ENCODE results near the gene TMEM131. TPM values are rescaled to one million over a fixed set of nuclear protein-coding genes. Genes with fewer than 3 reads are reported as not detected.

Gene TMEM131
- total RNA-seq, 1 experiment from 2014 or later: 29.6 TPM

DNA sequence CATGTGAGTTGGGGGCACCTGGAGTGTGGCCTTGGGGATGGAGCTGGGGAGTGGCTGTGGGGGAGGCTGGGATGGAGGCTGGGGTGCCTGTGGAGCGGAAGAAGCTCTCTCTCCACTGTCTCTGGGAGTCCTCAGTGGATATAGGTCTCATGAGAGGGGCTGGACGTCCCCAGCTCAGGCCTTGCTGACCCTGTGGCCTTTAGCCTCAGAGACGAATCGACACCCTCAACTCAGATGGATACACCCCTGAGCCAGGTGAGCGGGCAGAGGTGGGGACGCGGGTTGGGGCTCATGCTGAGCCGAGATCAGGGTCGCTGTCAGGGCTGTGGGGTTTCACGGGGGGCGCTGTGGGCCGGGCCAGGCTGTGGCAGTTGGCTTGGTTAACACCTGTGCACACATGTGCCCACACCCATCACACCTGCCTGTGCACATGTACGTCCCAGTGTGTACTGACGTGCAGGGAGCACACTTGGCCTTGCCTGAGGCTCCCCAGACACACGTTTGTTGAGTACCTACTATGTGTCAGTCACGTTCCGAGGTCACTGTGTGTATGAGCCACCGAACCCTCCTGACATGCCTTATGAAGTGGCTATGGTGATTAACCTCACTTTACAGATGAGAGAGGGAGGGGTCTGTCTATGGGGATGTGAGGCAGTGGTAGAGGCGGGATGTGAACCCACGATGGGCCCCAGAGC lies 262.3 kb downstream of the TMEM131 start:
- H3K27ac ChIP-seq: no peak overlapping the region

DNA sequence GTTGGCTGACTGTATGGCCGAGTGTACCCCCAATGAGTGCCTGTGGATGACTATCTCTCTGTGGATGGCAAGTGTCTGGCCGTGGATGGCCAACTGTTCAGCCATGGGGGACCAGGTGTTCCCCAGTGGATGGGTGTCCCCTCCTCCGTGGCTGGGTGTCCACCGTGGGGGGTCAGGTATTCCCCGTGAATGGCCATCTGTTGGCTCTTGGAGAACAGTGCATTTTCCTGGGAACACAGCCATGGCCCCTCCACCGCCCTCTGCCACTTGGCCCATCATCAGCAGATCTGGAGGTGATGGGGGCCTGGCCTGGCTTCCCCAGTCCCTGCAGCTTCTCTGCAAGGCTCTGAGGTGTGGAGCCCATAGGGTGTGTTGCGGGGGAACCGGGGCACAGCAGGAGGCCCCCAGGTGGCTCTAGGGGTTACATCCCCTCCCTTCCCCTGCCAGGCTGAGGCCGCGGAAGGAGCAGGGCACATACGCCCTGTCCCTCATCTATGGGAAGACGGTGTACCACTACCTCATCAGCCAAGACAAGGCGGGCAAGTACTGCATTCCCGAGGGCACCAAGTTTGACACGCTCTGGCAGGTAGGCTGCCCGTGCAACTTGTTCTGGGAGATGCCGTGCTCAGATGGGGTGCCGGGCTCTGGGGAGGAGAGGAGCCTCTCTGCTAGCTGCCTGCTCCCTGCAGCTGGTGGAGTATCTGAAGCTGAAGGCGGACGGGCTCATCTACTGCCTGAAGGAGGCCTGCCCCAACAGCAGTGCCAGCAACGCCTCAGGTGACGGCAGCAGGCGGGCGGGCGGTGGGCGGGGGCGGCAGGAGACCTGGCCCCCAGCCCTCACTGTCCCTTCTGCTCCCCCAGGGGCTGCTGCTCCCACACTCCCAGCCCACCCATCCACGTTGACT lies 263.1 kb downstream of the TMEM131 start:
- no peaks in the 10 kb centered on the region for H3K36me3 ChIP-seq (ENCODE audit: low read depth)
- no peak for TF ChIP-seq EZH2 (IDR thresholded peaks at IDR 0.05; ENCODE audit: low read depth)
- TF ChIP-seq, protein P1, sequence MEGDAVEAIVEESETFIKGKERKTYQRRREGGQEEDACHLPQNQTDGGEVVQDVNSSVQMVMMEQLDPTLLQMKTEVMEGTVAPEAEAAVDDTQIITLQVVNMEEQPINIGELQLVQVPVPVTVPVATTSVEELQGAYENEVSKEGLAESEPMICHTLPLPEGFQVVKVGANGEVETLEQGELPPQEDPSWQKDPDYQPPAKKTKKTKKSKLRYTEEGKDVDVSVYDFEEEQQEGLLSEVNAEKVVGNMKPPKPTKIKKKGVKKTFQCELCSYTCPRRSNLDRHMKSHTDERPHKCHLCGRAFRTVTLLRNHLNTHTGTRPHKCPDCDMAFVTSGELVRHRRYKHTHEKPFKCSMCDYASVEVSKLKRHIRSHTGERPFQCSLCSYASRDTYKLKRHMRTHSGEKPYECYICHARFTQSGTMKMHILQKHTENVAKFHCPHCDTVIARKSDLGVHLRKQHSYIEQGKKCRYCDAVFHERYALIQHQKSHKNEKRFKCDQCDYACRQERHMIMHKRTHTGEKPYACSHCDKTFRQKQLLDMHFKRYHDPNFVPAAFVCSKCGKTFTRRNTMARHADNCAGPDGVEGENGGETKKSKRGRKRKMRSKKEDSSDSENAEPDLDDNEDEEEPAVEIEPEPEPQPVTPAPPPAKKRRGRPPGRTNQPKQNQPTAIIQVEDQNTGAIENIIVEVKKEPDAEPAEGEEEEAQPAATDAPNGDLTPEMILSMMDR (conservative IDR thresholded peaks at IDR 0.05): no peak
- H3K27ac ChIP-seq: no peak overlapping the region
- H3K9me2 ChIP-seq (ENCODE audit: insufficient read depth): no peaks in the 10 kb centered on the region
- H3K4me3 ChIP-seq: no peak overlapping the region
- no peaks in the 10 kb centered on the region for H3K4me1 ChIP-seq (replicated peaks; ENCODE audit: insufficient read depth)
- H3K79me2 ChIP-seq (ENCODE audit: low read depth): no peaks in the 10 kb centered on the region
- no peak for DNase-seq
- POLR2A ChIA-PET (ENCODE audit: unreplicated experiment): no interaction called here
- CTCF ChIA-PET: no interaction called here
- no peak overlapping the region for H3K4me2 ChIP-seq
- no peaks in the 10 kb centered on the region for H4K20me1 ChIP-seq (ENCODE audit: insufficient read depth)
- no peak overlapping the region for H2AFZ ChIP-seq
- no TSS peak for BruUV-seq (replicated peaks)
- H3F3A ChIP-seq (ENCODE audit: insufficient read depth, low read depth): no peaks in the 10 kb centered on the region; the same call in 1 of the 2 replicates
- peaks cover 7% of the 10 kb centered on the region for H3K27me3 ChIP-seq (ENCODE audit: insufficient read depth, low read depth)
- intact Hi-C loops (cut with micrococcal nuclease; ENCODE audit: unreplicated experiment): no loop called here
- 0 out of 2 replicates have a peak, but pooled peaks cover 8% of the 10 kb centered on the region for H3K9me3 ChIP-seq (ENCODE audit: insufficient read depth, low read depth)

More for the DNA sequence above, 262.3 kb downstream of the TMEM131 start:
- H3K36me3 ChIP-seq (ENCODE audit: low read depth): no peaks in the 10 kb centered on the region
- CTCF ChIA-PET: no interaction called here
- no peak overlapping the region for H3K4me2 ChIP-seq
- no peaks in the 10 kb centered on the region for H3K79me2 ChIP-seq (ENCODE audit: low read depth)
- H3K4me1 ChIP-seq (replicated peaks; ENCODE audit: insufficient read depth): no peaks in the 10 kb centered on the region
- intact Hi-C loops (cut with micrococcal nuclease; ENCODE audit: unreplicated experiment): no loop called here
- H2AFZ ChIP-seq: no peak overlapping the region
- POLR2A ChIA-PET (ENCODE audit: unreplicated experiment): no interaction called here
- H3K4me3 ChIP-seq: no peak overlapping the region
- TF ChIP-seq, protein P1 (conservative IDR thresholded peaks at IDR 0.05): no peak
- TF ChIP-seq EZH2 (IDR thresholded peaks at IDR 0.05; ENCODE audit: low read depth): no peak
- H3F3A ChIP-seq (ENCODE audit: insufficient read depth, low read depth): no peaks in the 10 kb centered on the region
- 0 out of 2 replicates have a peak, but pooled peaks cover 8% of the 10 kb centered on the region for H3K9me3 ChIP-seq (ENCODE audit: insufficient read depth, low read depth)
- BruUV-seq (replicated peaks): no TSS peak
- no peaks in the 10 kb centered on the region for H4K20me1 ChIP-seq (ENCODE audit: insufficient read depth)
- H3K27me3 ChIP-seq (ENCODE audit: insufficient read depth, low read depth): peaks cover 15% of the 10 kb centered on the region
- DNase-seq: no peak
- no peaks in the 10 kb centered on the region for H3K9me2 ChIP-seq (ENCODE audit: insufficient read depth)

DNA sequence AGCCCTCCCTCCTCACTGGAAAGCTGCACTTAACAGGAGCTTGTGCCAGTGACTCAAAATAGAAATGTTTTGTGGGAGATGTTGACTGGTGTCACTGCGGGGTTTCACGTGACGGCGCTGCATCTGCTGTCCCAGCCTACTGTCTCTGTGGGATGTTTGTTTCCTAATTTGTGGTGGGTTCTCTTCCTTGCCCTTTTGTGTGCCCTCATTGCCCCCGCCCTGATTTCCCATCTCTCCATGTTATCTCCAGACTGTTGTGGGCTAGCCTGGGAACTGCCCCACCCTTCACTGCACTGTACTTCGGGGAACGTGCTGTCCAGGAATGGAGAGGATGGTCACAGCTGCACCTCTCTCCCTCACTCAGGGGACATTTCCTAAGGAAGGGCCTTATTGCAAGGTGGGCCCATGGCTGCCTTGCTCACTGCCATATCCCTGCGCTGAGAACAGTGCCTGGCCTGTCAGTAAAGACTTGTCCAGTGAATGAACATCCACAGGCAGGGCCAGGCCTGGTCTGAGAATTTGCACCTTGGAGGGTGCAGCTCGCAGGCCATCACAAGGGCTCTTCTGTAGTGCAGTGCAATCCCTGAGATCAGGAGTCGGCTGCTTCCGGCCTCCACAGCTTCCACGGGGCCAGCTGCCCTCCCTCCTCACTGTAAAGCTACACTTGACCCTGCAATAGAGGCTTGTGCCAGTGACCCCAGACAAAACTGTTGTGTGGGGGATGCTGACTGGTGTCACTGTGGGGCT lies 264.3 kb downstream of the TMEM131 start:
- H3K4me1 ChIP-seq (replicated peaks; ENCODE audit: insufficient read depth): no peaks in the 10 kb centered on the region
- no peak overlapping the region for H3K4me3 ChIP-seq
- H3K9me3 ChIP-seq (ENCODE audit: insufficient read depth, low read depth): peaks cover 14% of the 10 kb centered on the region; the same call in 1 of the 2 replicates
- intact Hi-C loops (cut with micrococcal nuclease; ENCODE audit: unreplicated experiment): no loop called here
- no peak overlapping the region for H2AFZ ChIP-seq
- no peaks in the 10 kb centered on the region for H3K36me3 ChIP-seq (ENCODE audit: low read depth)
- H3F3A ChIP-seq (ENCODE audit: insufficient read depth, low read depth): no peaks in the 10 kb centered on the region; the same call in 1 of the 2 replicates
- TF ChIP-seq, protein P1 (conservative IDR thresholded peaks at IDR 0.05): no peak
- no peak for TF ChIP-seq EZH2 (IDR thresholded peaks at IDR 0.05; ENCODE audit: low read depth)
- ChIA-PET POLR2A (ENCODE audit: unreplicated experiment) (no interaction called here), CTCF (no interaction called here)
- no peaks in the 10 kb centered on the region for H3K9me2 ChIP-seq (ENCODE audit: insufficient read depth)
- no peak for DNase-seq
- BruUV-seq (replicated peaks): no TSS peak
- no peak overlapping the region for H3K27ac ChIP-seq
- H3K27me3 ChIP-seq (ENCODE audit: insufficient read depth, low read depth): peaks cover 3% of the 10 kb centered on the region
- no peaks in the 10 kb centered on the region for H3K79me2 ChIP-seq (ENCODE audit: low read depth)
- H4K20me1 ChIP-seq (ENCODE audit: insufficient read depth): no peaks in the 10 kb centered on the region
- H3K4me2 ChIP-seq: no peak overlapping the region

All from PC-9 (cell line).